CD4-positive, alpha-beta T cell treated with Interleukin-4 for 4 hours (primary cell): ENCODE data around the gene KLK2.
A peak's percentile ranks its signal among the peaks of the same experiment; 100 is the strongest.

ENCODE experiments used
- DNase-seq: peaks from one replicate; pipeline ENCODE4 v3.0.0-alpha.2; 2020

Gene KLK2

DNA sequence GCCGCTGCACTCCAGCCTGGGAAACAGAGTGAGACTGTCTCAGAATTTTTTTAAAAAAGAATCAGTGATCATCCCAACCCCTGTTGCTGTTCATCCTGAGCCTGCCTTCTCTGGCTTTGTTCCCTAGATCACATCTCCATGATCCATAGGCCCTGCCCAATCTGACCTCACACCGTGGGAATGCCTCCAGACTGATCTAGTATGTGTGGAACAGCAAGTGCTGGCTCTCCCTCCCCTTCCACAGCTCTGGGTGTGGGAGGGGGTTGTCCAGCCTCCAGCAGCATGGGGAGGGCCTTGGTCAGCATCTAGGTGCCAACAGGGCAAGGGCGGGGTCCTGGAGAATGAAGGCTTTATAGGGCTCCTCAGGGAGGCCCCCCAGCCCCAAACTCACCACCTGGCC, at the start of gene KLK2:
KLK2 (plus strand) TSS at position 384 of the 400 bp plus-strand sequence. CDS start 35 bp downstream, outside the sequence.
- DNase-seq = no peak

GRCh38 chr19:50826492-50827240, 46.6 kb upstream of the KLK2 start:
- DNase-seq = no peak

DNA sequence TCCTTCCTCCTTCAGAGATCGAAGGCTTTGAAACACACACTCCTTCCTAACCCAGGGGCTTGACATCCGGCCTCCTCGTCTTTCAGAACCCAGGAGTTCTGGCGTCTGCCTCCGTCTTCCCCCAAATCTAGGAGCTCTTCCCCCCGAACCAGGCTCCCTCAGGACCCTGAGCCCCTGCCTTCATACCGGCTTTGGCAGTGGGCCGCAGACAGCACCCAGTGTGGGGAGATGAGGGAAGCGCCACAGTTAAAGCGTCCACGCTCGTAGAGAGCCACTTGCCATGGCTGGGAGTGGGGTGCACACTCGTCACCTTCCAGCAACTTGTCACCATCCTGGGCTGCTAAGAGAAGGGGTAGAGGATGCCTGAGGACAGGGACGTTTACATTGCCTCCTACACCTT, 45.8 kb upstream of the KLK2 start:
- DNase-seq = no peak

DNA sequence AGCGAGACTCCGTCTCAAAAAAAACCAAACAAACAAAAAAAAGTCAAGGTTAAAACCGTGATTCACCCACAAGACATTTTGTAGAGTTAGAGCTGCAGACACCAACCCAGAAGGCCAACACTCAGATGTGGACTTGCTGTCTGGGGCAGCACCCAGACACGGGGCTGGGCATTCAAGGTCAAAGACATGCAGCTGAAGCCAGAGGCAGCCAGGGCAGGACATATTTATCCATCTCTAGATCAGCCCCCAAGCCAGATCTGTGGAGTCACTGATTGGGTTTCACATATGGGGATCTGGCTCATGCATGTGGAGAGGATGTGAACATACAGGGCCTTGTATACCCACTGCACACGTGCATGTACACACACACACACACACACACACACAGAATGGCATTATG, 43.4 kb upstream of the KLK2 start:
- DNase-seq = no peak

GRCh38 chr19:50830266-50831025, 42.8 kb upstream of the KLK2 start:
- DNase-seq = no peak

DNA sequence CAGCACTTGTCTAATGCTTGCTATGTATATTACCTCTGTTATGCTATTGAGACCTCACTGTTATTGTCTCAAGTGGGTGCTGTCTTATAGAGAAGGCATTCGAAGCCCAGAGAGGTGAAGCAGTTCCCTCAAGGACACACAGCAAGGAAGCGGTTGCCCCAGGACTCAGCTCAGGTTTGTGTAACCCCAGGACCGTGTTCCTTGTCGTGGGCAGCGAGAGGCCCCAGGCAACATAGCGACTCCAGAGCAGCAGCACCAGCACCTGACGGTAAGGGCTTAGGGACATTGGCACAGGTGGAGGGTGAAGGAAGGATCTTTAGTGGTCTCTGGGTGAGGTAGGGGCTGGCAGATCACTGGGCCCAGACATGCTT, 42.2 kb upstream of the KLK2 start:
- no peak for DNase-seq

- no peak for DNase-seq
These were observed 40.6 kb upstream of the KLK2 start for GRCh38 chr19:50832666-50833065.

GRCh38 chr19:50833117-50833801, 40.0 kb upstream of the KLK2 start, which contains the start of gene KLK15:
TSS of gene KLK15 (minus strand) at chr19:50833574. CDS start at chr19:50831492, 2,082 bp downstream.
- no peak for DNase-seq

DNA sequence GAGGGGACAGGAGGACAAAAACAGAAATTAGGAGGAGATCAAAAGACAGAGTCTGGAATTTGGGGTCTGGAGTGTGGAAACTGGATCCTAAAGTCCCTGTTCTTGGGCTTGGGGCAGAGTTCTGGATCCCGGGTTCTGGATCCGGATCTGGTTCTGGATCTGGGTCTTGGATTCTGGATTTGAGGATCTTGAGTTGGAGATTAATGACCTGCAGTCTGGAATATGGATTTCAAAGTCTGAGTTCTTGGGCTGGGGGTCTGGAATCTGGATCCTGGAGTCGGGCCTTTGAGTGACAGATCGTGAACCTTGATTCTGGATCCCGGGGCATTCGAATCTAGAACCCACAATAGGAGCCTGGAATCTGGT, 39.5 kb upstream of the KLK2 start:
- DNase-seq = no peak

GRCh38 chr19:50835103-50835784, 38.0 kb upstream of the KLK2 start:
- DNase-seq = no peak

DNA sequence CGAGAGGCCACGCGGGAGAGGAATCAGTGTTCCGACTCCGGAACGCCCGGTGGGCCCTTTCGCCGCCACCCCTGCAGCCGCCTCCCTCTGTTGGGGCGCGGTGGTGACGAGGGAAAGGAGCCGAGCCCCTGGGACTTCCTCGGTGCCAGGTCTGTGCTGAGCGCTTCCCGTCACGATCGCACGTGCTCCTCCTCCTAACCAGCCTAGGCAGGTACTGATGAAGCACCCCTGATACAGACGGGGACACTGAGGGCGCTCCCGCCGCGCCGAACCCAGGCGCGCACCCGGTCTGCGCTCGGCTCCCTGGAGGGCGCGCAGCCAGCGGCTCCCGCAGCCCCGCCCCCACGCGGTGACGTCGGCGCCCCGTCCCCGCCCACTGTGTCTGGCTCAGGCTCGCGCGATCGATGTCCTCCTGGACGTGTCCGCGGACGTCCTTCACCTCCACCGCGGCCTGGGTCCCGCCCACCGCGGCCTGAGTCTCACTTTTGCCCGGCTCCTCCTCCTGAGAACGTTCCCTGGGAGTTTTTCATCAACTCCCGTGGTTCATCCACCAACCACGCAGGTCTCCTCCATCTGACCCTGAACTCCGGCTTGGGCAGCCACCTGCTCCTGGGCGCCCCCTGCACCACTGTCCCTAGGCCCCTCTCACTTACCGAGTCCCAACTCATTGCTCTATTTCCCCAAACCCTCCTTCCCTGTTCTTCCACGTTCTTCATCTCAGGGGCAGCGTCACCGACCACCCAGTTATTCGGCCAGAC, 37.3 kb upstream of the KLK2 start:
- peak; percentile 39 for DNase-seq

DNA sequence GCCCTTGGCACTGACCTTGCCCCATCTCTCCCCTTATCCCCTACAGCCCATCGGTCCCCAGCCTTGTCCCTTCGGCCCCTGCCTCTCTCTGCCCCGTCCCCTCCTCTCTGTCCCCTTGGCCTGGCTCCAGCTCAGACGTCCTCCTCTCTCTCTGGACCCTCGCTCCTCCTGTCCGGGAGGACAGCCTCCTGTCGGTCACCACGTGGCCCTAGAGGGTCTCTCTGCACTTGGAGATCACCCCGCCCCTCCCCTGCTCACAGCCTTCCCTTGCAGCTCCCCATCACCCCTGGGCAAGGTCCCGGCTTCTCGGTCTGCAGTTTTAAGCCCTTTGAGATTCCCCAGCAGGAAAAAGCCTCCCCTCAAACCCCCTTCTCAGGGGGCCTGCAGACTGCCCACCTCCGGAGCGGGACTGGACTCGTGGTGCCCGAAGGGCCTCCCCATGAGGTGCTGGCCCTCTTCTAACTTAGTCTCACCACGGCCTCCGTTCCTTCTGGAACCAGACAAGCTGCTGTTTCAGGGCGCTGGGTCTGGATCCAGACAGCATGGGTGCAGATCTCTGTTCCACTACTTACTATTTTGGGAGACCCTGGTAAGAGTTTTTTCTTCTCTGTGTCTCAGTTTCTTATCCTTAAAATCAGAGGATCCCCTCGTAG, 36.6 kb upstream of the KLK2 start:
- DNase-seq = no peak

- no peak for DNase-seq
These were observed 35.9 kb upstream of the KLK2 start for GRCh38 chr19:50837300-50837699.

DNA sequence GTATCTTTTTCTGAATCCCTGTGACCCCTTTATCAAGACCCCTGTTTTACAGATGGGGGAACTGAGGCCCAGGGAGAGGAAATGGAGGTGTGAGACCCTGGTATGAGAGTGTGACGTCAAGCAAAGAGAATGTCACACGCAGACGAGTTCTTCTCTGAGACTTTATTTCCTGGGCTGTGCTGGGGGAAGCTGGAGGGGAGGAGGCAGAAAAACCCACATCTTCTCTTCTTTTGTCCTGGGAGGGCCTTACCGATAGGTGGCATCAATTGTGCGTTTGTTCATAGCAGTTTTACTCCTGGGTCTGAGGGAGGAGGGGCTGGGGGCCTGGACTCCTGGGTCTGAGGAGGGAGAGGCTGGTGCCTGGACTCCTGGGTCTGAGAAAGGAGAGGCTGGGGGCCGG, 35.0 kb upstream of the KLK2 start:
- no peak for DNase-seq

- DNase-seq = no peak
These were observed 33.3 kb upstream of the KLK2 start for GRCh38 chr19:50839712-50840655.

DNA sequence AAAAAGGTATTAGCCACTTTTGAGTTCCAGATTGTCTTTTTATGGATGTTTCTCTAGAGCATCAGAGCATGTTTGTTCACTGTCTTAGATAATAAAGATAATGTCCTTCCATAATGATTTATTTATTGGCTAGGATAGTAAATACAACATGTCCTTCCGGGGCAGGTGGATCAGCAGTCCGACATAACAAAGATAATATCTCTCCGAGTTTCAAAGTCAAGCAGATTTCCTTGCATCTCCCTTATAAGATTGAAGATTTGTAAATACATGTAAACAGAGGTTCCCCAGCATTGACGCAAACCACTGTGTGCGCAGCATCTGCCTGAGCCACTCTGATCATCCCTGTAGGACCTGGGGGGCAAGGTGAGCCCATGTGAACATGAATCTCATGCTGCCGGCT, 31.1 kb upstream of the KLK2 start:
- no peak for DNase-seq

GRCh38 chr19:50843205-50843604, 30.0 kb upstream of the KLK2 start:
- DNase-seq = no peak

- DNase-seq = no peak
These were observed 29.5 kb upstream of the KLK2 start for GRCh38 chr19:50843701-50844221.

DNA sequence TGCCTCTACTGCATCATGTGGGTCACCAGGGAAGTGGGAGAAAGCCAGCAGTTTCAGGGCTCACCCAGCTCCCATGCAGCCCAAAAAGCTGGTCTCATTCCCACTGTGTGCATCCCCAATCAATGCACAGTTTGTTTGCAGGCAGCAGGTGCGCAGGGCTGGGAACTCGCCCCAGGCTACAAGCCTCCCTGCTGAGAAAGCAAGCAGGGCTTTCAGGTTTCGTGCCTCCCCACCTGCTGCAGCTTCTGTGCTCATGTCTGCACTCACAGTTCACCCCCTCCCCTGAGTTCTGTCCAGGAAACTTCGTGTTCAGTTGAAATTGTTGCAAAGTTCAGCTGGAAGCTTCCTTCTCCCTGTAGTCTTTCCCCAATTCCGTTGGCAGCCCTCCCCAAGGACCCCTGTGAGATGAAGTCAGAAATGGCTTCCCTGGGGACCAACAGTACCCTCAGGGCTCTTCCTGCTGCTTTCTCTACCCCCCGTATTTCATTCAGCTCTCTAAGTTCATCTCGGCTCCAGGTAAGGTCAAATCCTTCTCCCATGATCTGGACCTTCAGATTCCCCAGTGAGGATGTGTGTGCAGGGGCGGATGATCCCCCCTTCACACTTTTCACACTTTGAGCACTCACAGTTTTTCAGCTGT, 28.8 kb upstream of the KLK2 start:
- no peak for DNase-seq

DNA sequence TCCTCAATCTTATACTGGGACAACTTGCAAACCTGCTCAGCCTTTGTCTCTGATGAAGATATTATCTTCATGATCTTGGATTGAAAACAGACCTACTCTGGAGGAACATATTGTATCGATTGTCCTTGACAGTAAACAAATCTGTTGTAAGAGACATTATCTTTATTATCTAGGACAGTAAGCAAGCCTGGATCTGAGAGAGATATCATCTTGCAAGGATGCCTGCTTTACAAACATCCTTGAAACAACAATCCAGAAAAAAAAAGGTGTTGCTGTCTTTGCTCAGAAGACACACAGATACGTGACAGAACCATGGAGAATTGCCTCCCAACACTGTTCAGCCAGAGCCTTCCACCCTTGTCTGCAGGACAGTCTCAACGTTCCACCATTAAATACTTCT, 22.5 kb upstream of the KLK2 start:
- no peak for DNase-seq
